Measurements from ENCODE around the gene DCTN1. TPM values are rescaled to one million over a fixed set of nuclear protein-coding genes. Genes with fewer than 3 reads are reported as not detected.

DCTN1 gene
- total and polyA plus RNA-seq, 2 donors (not counting 1 experiment from before 2014, with no cell fraction given) = 46.7 to 143 TPM

DNA sequence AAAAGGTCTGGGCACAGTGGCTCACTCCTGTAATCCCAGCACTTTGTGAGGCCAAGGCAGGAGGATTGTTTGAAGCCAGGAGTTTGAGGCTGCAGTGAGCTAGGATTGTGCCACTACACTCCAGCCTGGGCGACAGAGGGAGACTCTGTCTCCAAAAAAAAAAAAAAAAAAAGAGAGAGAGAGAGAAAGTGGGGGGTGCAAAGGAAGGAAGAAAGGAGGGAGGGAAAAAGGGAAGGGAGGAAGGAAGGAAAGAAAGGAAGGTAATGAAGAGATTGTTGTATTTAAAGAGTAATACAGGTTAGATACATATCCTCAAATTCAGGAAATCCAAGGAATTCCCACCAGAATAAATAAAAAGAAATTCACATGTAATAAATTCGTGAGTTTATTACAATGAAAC lies 21.8 kb upstream of the DCTN1 start:
- Histone ChIP-seq H2AFZ (ENCODE audit: insufficient read depth, low read depth, low read length, poor library complexity, severe bottlenecking) (no peak overlapping the region), H3K36me3 (replicated peaks in 1 of 2; ENCODE audit: control extremely low read depth in 1 of 2, control insufficient read depth in 1 of 2, extremely low read depth in 1 of 2, insufficient read depth in 2 of 2, low read length in 1 of 2) (no peaks in the 10 kb centered on the region), H3K9ac (ENCODE audit: low read length) (no peak overlapping the region), H3K27me3 (replicated peaks in 1 of 4; ENCODE audit: control extremely low read depth in 1 of 4, control insufficient read depth in 3 of 4, insufficient read depth in 4 of 4, low read length in 3 of 4) (peaks cover 0 to 2% (median 0%) of the 10 kb centered on the region in 4 experiments), H3K4me2 (replicated peaks; ENCODE audit: low read depth, low read length, poor library complexity, severe bottlenecking) (no peak overlapping the region), H3K79me2 (ENCODE audit: control insufficient read depth, insufficient read depth, low read length) (no peaks in the 10 kb centered on the region), H3K4me1 (ENCODE audit: control insufficient read depth in 2 of 2, insufficient read depth in 2 of 2, low read length in 2 of 2) (peaks cover 4 to 7% of the 10 kb centered on the region in 2 donors), H3K27ac (ENCODE audit: low read length in 2 of 2) (no peak overlapping the region), H3K4me3 (ENCODE audit: control extremely low read depth in 1 of 5, extremely low read depth in 1 of 5, insufficient read depth in 1 of 5, low read depth in 2 of 5, low read length in 4 of 5) (no peak overlapping the region), H3K9me3 (ENCODE audit: control extremely low read depth in 1 of 3, control insufficient read depth in 2 of 3, insufficient read depth in 1 of 3, low read length in 2 of 3) (no peaks in the 10 kb centered on the region), H4K20me1 (ENCODE audit: control insufficient read depth, insufficient read depth, low read length, poor library complexity, severe bottlenecking) (no peaks in the 10 kb centered on the region)
- Mint-ChIP-seq H3K9me3 (ENCODE audit: insufficient read depth) (no peaks in the 10 kb centered on the region), H3K27ac (no peak overlapping the region), H3K4me1 (peaks cover 7% of the 10 kb centered on the region), H3K4me3 (no peak overlapping the region), H3K27me3 (peaks cover 8% of the 10 kb centered on the region)
- no peak for DNase-seq
- intact Hi-C loops (cut with micrococcal nuclease) = no loop called here
- ChIA-PET POLR2A (interaction anchor here (0.7 kb wide), 1 partner anchor 90 kb away, joined by 9 read pairs; no protein-coding TSS in a partner anchor), CTCF (interaction anchor here (0.7 to 2.1 kb wide), 4 partner anchors 10 to 56 kb away, joined by 3 to 11 read pairs (median 4); partner anchors contain the start of genes C2orf81, WBP1 and WDR54)
- TF ChIP-seq EZH2 (IDR thresholded peaks at IDR 0.05; ENCODE audit: borderline replicate concordance, insufficient read depth, low read depth, low read length, poor library complexity, severe bottlenecking) = no peak
- TF ChIP-seq, protein P1, sequence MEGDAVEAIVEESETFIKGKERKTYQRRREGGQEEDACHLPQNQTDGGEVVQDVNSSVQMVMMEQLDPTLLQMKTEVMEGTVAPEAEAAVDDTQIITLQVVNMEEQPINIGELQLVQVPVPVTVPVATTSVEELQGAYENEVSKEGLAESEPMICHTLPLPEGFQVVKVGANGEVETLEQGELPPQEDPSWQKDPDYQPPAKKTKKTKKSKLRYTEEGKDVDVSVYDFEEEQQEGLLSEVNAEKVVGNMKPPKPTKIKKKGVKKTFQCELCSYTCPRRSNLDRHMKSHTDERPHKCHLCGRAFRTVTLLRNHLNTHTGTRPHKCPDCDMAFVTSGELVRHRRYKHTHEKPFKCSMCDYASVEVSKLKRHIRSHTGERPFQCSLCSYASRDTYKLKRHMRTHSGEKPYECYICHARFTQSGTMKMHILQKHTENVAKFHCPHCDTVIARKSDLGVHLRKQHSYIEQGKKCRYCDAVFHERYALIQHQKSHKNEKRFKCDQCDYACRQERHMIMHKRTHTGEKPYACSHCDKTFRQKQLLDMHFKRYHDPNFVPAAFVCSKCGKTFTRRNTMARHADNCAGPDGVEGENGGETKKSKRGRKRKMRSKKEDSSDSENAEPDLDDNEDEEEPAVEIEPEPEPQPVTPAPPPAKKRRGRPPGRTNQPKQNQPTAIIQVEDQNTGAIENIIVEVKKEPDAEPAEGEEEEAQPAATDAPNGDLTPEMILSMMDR (IDR thresholded peaks at IDR 0.05) = no peak
- no CpG with 5 or more reads among the region's 2 CpGs for WGBS (ENCODE audit: insufficient coverage)
- ATAC-seq (ENCODE audit: low read depth) = no peak

DNA sequence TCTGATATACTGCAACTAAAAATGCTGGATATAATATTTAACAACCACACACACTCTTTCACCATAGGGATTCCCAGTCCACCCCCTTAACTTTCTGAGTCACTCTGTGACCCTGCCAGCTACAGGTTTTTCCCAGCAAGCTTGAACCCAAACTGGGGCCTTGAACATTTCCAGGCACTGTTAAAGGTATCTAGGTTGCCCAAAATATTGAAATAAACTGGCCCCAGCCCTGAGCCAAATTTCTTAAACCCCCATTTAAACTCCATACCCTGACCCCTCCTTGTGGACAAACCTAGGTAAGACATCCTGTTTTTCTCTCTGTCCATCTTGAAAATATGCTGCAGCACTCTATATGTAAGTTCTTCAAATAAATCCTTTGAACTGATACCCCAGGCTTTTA lies 19.7 kb upstream of the DCTN1 start:
- H3K9ac ChIP-seq (ENCODE audit: low read length) = no peak overlapping the region
- ATAC-seq (ENCODE audit: low read depth) = peak; percentile 74
- no peak overlapping the region for H3K27ac ChIP-seq (ENCODE audit: low read length in 2 of 2)
- H3K4me2 ChIP-seq (replicated peaks; ENCODE audit: low read depth, low read length, poor library complexity, severe bottlenecking) = no peak overlapping the region
- H3K4me3 ChIP-seq (ENCODE audit: control extremely low read depth in 1 of 5, extremely low read depth in 1 of 5, insufficient read depth in 1 of 5, low read depth in 2 of 5, low read length in 4 of 5) = no peak overlapping the region
- TF ChIP-seq, protein P1 (IDR thresholded peaks at IDR 0.05) = peak; percentile 68
- TF ChIP-seq EZH2 (IDR thresholded peaks at IDR 0.05; ENCODE audit: borderline replicate concordance, insufficient read depth, low read depth, low read length, poor library complexity, severe bottlenecking) = no peak
- peak overlapping the region; percentile 32 for H2AFZ ChIP-seq (ENCODE audit: insufficient read depth, low read depth, low read length, poor library complexity, severe bottlenecking)
- no peaks in the 10 kb centered on the region for H3K36me3 ChIP-seq (replicated peaks in 1 of 2; ENCODE audit: control extremely low read depth in 1 of 2, control insufficient read depth in 1 of 2, extremely low read depth in 1 of 2, insufficient read depth in 2 of 2, low read length in 1 of 2)
- Mint-ChIP-seq H3K4me3 (no peak overlapping the region), H3K27me3 (peaks cover 12% of the 10 kb centered on the region), H3K27ac (no peak overlapping the region), H3K9me3 (ENCODE audit: insufficient read depth) (no peaks in the 10 kb centered on the region), H3K4me1 (no peaks in the 10 kb centered on the region)
- no peaks in the 10 kb centered on the region for H3K4me1 ChIP-seq (ENCODE audit: control insufficient read depth in 2 of 2, insufficient read depth in 2 of 2, low read length in 2 of 2)
- H3K9me3 ChIP-seq (ENCODE audit: control extremely low read depth in 1 of 3, control insufficient read depth in 2 of 3, insufficient read depth in 1 of 3, low read length in 2 of 3) = no peaks in the 10 kb centered on the region
- peaks cover 0 to 7% (median 1%) of the 10 kb centered on the region in 4 experiments for H3K27me3 ChIP-seq (replicated peaks in 1 of 4; ENCODE audit: control extremely low read depth in 1 of 4, control insufficient read depth in 3 of 4, insufficient read depth in 4 of 4, low read length in 3 of 4)
- no peaks in the 10 kb centered on the region for H3K79me2 ChIP-seq (ENCODE audit: control insufficient read depth, insufficient read depth, low read length)
- no peaks in the 10 kb centered on the region for H4K20me1 ChIP-seq (ENCODE audit: control insufficient read depth, insufficient read depth, low read length, poor library complexity, severe bottlenecking)
- peak; percentile 58 for DNase-seq
- intact Hi-C loops (cut with micrococcal nuclease) = loop anchor here (10.0 kb wide), 1 partner anchor 155 kb away; the partner anchor contains the start of genes DOK1 and LOXL3
- CTCF ChIA-PET = interaction anchor here (1.0 to 2.1 kb wide), 3 partner anchors 8 to 187 kb away, joined by 3 to 11 read pairs (median 5); no protein-coding TSS in a partner anchor
- POLR2A ChIA-PET = no interaction called here

All from B cell (primary cell).